ENCODE measurements around the gene GNAT3.

Gene GNAT3

DNA sequence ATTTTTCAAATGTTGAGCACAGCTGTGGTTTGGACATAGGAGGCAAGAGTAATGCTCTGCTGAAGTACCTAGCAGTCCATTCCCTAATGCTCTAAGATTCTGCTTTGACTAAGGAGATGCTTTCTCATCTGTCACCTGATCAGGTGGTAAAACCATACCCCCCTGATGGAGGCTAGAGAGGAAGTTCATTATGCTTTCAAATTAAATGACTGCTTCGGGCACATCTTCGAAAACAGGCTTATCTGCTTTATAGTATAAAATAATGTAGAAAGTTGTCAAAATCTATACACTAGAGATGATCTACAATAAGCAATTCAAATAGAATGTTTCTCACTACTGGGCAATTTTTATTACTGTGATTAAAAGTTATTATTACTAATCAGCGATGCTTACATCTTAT lies at the start of gene GNAT3:
Gene GNAT3, minus strand, starts transcription at position 101 of the 400 bp plus-strand sequence. CDS start 138 bp downstream, outside the sequence.
- no peak for DNase-seq

DNA sequence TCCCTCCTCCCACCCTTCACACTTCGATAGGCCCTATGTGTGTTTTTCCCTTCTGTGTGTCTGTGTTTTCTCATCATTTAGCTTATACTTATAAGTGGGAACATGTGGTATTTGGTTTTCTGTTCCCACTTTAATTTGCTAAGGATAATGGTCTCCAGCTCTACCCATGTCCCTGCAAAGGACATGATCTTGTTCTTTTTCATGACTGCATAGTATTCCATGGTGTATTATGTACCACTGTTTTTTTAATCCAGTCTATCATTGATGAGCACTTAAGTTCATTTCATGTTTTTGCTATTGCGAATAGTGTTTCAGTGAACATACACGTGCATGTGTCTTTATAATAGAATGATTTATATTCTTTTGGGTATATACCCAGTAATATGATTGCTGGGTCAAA lies 46.3 kb upstream of the GNAT3 start:
- no peak for DNase-seq

DNA sequence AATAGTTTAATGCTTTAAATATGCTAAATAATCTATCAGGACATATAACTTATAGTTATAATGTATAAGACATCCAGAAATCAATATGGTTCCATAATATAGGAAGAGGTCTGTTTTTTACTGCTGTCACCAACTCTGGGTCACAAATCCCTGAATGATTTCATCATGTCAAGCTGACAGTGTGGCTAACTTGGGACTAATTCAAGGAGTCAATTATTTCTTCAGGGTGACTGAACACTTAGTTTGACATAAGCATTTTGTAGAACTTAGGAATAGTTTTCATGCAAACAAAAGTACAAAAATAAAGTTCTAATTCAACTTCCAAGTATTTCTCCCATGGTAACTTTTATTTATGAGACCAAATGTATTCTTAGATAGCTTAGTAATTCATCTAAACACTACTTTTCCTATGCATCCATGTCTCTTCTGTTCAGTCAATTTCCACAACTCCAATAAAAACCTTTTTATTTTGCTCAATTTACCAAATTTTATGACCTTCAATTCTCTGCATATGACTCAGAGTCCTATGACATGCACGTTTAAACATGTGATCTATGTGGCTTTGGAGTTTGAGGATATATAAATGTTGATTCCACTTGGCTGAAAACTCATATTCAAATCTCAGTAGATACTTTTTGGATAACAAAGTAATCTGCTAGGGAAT lies 40.3 kb upstream of the GNAT3 start:
- no peak for DNase-seq

DNA sequence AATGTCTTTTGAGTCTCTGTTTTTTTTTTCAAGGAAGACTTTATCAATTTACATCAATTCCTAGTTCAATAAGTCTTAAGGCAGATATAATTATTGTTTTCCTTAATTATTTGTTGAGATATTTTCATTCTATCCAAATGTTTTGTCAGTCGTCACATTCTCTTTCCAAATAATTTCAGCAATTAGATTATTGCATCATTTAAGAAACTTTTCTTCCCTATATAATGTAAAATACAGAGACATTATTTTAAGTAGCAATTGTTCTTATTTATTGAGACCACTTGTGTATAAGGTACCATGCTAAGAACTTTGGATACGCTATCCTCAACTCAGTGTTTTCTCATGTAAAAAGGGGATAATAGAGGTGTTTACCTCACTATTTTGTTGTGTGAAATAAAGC lies 38.1 kb upstream of the GNAT3 start:
- DNase-seq = no peak

DNA sequence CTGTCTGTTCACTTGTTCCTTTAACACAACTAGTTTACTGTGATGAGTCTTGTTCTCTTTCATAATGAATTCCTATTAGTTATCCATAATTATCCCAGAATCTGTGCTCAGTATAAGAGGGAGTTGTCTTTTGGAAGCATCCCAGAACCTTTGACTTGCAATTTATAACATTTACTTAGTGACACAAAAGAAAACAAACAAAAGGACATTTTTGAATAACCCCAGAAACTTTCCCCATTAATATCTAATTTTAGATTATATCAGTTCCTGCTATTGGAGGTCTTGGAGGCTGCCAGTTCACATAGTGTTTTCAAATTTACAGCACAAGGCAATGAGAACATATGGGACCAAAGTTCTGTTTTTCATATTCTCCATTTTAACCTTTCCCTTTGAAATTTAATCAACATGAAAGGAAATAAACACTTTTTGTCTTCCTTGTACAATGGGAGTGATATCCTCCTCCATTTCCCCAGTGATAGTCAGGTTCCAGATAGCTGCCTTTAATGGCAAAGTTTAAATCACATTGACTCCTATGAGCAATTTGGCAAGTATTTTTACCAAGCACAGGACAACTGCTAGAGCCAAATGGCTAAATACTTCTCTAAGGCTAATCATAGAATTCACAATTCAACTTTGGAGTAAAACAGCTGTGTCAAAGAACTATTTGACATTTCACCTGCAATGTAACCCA lies 37.1 kb upstream of the GNAT3 start:
- no peak for DNase-seq

DNA sequence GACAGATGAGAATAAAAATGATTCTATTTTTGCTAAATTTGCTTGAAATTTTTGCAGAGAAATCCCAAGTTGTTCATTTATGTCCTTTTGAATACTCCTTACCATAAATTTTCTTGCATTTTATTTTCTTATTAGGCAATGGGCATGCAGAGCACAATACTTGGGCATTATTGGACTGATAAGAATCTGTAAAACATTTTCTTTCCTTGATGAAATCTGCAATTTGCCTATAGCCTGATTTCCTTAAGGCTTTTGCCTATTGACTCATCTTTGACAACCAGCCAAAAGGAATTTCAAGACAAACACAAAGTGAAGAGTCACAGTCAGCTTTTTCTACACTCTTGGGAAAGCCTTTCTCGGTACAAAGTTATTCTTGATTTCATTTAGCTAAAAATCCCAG lies 30.5 kb upstream of the GNAT3 start:
- DNase-seq = no peak

DNA sequence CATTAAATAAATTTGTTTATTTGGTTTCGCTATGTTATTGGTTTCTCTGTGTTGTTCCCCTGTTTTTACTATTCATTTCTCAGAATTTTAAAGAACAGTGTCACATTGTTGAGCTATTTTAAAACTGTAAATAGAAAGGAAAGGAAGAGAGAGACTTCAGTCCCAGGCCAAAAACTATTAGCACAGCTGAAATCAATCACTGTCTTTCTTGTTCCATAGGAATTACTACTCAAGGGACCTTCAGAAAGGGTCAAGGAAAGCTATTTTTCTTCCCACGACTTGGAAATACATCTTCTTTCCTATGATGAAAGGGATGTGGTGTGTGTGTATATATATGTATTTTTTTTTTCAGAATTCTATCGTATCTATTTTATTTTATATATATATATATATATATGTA lies 29.0 kb upstream of the GNAT3 start:
- no peak for DNase-seq

DNA sequence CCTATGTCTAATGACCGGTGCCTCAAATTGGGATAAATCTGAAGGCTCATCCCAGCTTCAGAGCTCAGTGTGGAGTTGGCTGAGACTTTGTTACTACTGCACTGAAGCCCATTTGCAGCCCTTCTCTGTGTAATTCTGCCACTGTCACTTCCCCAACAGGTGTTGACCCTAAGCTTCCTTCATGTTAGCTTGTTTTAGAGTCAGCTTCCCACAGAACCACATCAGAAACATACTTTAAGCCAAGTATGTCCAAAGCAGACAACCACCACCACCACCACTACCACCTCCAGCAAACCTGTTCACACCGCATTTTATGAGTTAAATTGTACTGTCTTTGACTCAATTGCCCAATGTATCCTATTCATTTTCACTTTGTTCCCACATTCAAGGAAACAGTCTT lies 25.2 kb upstream of the GNAT3 start:
- DNase-seq = no peak

DNA sequence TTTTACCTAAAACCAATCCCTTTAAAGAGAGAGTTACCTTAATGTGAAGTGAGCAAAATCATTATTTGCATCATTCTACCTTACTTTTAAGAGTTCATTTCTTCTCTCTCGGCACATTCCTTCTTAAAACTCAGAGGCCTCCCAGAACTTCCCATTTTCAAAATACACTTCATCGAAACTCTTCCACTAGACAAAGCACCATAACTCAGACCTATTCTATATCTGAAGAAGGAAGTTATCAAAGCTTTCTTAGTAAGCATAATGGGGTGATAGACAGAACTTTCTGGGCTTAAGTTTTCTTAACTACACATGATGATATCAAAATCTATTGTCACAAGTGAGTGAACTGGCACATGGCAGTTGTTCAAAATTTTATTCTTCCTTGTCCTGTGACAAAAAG lies 24.6 kb upstream of the GNAT3 start:
- no peak for DNase-seq

DNA sequence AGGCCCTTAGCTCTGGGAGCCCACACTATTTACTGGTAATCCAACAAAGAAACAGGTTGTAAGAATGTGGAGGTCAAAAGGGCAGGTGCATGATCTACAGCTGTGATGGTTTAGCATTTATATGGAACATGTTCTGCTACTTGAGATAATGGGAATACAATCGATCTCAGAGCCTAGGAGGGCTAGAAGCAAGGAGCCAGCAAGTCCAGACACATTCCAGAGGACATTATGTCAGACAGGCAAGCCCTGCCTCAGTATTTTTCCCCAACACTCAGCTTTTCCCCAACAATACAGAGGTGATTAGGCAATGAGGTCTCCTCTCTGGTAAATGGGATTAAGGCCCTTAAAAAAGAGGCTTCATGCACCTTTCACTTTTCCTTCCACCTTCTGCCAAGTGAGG lies 21.4 kb upstream of the GNAT3 start:
- no peak for DNase-seq

DNA sequence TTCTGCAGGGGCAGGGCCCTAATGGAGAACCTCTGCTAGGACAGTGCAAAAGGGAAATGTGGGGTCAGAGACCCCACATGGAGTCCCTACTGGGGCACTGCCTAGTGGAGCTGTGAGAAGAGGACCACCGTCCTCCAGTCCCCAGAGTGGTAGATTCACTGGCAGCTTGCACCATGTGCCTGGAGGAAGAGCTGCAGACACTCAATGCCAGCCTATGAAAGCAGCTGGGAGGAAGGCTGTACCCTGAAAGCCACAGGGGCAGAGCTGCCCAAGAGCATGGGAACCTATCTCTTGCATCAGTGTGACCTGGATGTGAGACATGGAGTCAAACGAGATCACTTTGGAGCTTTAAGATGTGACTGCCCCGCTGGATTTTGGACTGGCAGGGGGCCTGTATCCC lies 20.3 kb upstream of the GNAT3 start:
- no peak for DNase-seq

DNA sequence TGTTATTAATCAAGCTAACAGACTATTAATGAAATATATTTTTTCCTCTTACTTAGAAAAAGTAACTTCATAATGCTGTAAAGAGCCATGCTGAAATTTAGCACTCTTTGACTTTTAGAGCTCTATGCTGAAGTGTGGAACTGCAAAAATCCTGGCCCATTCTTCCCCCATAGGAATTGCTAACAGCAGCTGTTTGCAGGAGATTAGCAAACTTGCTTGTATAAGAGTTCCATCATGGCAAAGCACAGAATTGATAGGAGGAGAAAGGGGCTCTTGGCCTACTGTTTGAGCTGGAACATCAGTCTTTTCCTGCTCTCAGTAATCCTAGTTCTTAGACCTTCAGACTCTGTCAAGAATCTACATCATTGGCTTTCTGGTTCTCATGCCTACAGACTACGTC lies 18.3 kb upstream of the GNAT3 start:
- no peak for DNase-seq

DNA sequence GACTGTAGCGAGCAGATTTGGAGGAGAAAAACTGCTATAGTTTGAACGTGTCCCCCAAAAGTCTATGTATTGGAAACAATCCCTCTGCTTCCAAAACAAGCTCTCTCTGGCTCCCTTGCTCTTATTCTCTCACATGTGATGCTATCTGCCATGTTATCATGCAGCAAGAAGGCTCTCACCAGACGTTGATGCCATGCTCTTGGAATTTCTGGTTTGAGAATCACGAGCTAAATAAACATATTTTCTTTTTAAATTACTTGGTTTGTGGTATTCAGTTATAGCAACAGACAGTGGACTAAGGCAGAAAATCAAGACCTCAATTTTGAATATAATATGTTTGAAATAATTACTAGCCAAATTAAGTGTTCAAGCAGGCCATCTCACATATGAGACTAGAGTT lies 17.5 kb upstream of the GNAT3 start:
- DNase-seq = no peak

DNA sequence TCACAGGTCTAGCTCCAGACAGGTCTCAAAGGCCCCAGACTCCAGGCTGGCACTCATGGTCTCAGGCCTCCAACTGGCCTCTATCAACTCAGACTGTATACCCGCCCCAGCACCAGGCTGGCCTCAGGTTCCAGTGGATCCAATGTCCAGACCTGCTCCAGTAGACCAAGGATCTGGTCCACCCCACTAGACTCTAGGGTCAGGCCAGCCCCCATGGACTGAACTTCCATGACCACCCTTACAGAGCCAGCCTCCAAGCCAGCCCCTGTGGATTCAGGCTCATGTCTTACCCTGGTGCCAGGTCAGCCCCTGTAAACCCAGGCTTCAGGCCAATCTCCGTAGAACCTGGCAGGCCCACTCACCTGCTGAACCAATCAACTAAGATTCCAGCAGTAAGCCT lies 16.8 kb upstream of the GNAT3 start:
- no peak for DNase-seq

DNA sequence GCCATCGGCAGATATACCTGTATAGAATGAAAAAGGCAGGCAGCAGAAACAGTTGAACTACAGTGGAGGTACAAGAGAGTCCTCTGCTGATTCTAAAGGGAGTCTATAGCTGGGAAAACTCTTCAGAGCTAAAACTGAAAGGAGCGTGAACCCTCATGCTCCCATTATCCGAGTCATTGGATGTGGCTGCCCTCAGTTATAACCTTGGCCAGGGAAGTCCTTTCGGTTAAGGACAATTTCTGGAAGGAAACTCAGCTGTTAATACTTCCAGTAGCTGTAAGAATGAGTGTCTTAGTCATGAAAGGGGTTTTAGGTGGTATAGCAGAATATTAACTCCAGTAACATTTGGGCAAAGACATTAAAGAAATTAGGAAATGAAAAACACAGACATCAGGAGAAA lies 14.6 kb upstream of the GNAT3 start:
- DNase-seq = no peak

DNA sequence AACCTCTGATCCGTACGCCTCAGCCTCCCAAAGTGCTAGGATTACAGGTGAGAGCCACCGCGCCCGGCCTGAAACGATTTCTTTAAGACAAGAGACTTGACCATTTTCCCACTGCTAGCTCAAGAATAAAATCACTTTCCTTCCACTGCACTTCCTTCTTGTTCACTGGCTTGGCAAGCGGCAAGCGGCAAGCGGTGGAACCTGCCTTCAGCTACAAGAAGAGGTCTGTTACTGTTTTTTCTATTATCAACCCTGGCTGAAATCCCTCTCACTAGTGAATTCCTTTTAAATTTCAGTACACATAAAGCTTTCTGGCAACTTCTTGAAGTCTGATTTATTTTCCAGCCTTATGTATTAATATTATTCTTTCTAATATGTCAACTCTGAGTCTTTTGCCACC lies 12.8 kb upstream of the GNAT3 start:
- DNase-seq = no peak

DNA sequence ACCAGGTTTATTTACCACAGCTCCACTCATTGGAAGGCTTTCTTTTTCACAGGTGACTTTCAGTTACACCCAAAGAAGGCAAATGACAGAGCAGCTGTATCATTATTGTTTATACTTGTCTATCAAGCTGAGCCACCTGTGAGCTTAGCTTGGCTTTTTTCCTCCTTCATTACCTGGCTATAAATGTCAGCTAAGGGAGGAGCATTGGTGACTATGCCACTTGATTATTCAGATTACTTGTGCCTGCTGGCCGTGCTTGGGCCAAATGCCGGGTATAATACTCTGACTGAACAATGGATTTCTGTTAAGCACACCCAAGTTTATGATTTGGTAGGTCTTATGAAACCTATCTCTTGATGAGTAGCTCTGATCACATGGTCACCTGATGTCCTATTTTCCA lies 9.9 kb upstream of the GNAT3 start:
- no peak for DNase-seq

DNA sequence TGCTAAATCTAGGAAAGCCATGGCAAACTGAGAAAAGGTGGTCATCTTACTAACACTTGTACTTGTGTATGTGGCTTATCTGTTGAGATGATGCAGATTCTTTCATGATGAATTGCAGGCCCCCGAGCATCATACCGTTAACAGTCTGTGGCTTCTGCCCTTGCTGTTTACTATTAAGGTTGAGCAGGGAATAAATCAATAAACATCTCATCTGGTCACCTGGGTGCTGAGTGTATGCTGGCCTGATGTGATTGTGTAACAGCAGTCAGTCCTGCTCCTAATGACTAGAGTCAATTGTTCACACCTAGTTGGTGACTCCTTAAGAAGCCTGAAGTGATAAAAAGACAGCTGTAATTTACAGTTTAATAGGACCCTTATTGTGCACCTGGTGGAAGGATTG lies 8.3 kb upstream of the GNAT3 start:
- no peak for DNase-seq

DNA sequence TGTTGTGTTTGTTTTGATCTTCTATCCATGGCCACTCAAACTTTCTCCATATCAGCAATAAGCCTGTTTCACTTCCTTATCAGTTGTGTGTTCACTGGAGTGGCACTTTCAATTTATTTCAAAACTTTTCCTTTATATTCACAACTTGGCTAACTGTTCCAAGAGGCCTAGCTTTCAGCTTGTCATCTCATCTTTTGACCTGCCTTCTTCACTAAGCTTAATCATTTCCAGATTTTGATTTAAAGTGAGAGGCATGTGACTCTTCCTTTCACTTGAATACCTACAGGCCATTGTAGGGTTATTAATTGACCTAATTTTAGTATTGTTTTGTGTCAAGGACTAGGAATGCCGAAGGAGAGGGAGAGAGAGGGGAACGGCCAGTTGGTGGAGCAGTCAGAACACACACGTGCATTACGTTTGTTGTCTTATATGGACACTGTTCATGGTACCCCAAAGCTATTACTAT lies 5.5 kb upstream of the GNAT3 start:
- DNase-seq = no peak

DNA sequence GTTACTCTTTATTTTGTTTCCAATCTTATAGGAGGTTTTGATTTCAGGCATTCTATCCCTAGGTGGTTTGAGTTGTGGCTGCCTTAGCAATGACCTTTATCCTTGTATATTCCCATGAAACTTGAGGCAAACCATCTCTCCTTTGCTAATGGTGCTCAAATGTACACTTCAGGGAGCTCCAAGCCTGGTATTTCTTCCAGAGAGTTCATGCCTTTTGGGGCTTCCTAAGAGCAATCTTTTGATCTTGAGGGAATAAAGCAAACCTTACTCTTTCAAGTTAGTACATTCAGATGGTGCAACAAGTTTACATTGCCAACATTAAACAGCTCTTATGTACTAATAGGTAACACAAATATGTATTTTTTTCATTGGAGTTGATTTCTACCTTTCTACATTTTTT lies 3.4 kb upstream of the GNAT3 start:
- no peak for DNase-seq

DNA sequence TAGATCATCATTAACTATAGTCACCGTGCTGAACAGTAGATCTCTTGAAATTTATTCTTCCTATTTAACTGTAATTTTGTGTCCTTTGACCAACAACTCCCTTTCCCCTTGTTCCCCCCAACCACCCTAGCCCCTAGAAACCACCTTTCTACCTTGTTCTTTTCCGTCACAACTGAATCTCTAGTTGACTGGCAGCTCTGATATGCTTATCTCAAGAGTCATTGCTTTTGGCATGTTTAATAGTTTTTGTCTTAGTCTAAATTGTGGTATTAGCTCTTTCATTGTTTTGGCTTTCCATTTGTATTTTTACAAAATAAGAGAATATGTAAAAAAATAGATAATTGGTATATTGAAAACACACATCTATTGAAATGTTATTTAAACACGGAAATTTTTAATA lies 1.8 kb downstream of the GNAT3 start:
- no peak for DNase-seq

DNA sequence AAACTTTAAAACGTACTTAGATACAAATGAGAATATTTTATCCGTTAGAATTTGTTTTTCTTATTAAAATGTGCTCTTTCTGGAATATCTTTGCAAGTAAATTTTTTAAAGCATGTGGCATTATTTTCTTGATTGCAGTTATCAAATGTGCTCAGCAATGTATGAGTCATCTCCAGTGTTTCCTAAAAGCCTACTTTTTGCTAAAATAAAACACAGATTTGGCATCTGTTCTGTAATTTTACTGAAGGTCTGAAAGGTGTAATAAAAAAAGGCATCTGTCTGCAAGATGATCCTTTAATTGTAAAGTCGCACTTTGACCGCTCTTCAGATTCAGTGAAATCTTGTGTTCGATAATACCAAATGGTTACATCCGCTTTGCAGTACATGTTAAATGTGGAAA lies 3.4 kb downstream of the GNAT3 start:
- DNase-seq = no peak

DNA sequence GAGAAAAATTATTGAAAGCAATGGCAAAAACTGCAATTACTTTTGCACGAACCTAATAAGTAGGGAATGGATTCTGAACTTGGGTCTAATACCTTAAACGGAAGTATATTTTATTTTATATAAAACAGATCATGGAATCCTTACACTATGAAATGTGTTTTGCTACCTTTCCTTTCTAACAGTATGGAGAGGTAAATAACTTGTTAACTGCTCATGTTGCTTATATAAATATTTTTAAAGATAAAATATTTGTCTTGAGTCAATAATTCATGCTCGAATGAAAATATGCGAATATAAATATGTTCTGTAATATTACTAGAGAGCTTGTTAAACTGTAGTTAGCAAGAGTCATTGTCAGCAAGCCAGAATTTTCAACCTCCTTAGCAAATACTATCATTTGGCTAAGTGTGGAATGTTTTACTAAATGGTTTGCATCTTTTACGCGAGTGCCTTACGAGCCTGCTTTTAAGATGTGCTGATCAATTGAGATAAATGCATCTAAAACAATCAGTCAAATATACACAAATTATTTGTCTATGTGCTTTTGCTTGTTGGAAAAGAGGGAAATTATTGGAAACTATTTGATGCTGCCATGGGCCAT lies 5.9 kb downstream of the GNAT3 start:
- no peak for DNase-seq

DNA sequence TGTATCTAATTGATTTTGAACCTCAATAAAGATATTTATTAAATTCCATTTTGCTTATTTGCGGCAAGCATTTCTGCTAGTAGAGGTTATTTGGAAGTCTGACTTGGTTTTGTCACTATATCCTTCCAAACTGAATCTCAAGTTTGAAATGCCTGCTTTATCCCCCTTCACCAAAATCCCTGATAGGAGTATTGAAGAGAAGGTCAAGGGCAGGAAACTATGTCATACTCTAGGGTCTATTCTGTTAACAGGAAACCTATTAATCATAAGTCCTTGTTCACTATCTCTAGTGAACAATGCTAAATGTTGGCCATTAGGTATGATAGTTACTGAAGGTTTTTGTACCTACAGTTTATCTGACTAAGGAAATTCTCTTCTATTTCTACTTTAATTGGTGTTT lies 11.5 kb downstream of the GNAT3 start:
- no peak for DNase-seq
